Measurements from ENCODE around the gene CD69. TPM values are rescaled to one million over a fixed set of nuclear protein-coding genes. Genes with fewer than 3 reads are reported as not detected.

The CD69 gene
- total and polyA plus RNA-seq, 2 donors (not counting 1 experiment from before 2014, with no cell fraction given): 45.1 to 997 TPM

DNA sequence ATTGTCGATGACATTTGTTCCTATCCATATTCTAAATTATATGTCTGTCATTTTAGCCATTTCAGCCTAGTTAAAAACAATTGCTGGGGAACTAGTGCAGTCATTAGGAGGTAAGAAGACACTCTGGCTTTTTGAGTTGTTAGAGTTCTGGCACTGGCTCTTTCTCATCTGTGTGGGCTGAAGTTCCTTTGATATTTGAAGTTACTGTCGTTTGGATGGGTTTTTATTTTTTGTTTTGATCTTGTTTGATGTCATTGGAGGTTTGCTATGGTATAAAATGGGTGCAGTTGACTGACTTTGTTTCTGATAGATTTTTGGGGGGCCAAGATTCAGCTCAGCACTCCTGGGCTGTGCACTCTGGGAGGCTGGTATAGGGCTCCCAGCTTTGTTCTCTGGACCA lies 20.7 kb upstream of the CD69 start:
- H3K27me3 Mint-ChIP-seq: no peaks in the 10 kb centered on the region
- intact Hi-C loops (cut with micrococcal nuclease): no loop called here
- CTCF ChIA-PET: interaction anchor here (0.6 to 2.7 kb wide), 5 partner anchors 23 to 409 kb away, joined by 3 to 9 read pairs (median 6); no protein-coding TSS in a partner anchor
- H3K36me3 ChIP-seq (replicated peaks in 1 of 2; ENCODE audit: control extremely low read depth in 1 of 2, control insufficient read depth in 1 of 2, extremely low read depth in 1 of 2, insufficient read depth in 2 of 2, low read length in 1 of 2): no peaks in the 10 kb centered on the region
- H3K4me1 ChIP-seq (ENCODE audit: control insufficient read depth in 2 of 2, insufficient read depth in 2 of 2, low read length in 2 of 2): peaks cover 3 to 15% of the 10 kb centered on the region in 2 donors
- H2AFZ ChIP-seq (ENCODE audit: insufficient read depth, low read depth, low read length, poor library complexity, severe bottlenecking): no peak overlapping the region
- no peak overlapping the region for H3K9ac ChIP-seq (ENCODE audit: low read length)
- H3K27ac Mint-ChIP-seq: no peak overlapping the region
- WGBS (ENCODE audit: insufficient coverage): no CpG with 5 or more reads among the region's 2 CpGs
- no peak overlapping the region for H3K27ac ChIP-seq (ENCODE audit: low read length in 2 of 2)
- H3K4me3 ChIP-seq (ENCODE audit: control extremely low read depth in 1 of 5, extremely low read depth in 1 of 5, insufficient read depth in 1 of 5, low read depth in 2 of 5, low read length in 4 of 5): no peak overlapping the region
- TF ChIP-seq, protein P1, sequence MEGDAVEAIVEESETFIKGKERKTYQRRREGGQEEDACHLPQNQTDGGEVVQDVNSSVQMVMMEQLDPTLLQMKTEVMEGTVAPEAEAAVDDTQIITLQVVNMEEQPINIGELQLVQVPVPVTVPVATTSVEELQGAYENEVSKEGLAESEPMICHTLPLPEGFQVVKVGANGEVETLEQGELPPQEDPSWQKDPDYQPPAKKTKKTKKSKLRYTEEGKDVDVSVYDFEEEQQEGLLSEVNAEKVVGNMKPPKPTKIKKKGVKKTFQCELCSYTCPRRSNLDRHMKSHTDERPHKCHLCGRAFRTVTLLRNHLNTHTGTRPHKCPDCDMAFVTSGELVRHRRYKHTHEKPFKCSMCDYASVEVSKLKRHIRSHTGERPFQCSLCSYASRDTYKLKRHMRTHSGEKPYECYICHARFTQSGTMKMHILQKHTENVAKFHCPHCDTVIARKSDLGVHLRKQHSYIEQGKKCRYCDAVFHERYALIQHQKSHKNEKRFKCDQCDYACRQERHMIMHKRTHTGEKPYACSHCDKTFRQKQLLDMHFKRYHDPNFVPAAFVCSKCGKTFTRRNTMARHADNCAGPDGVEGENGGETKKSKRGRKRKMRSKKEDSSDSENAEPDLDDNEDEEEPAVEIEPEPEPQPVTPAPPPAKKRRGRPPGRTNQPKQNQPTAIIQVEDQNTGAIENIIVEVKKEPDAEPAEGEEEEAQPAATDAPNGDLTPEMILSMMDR (IDR thresholded peaks at IDR 0.05): no peak
- TF ChIP-seq EZH2 (IDR thresholded peaks at IDR 0.05; ENCODE audit: borderline replicate concordance, insufficient read depth, low read depth, low read length, poor library complexity, severe bottlenecking): no peak
- DNase-seq (no peak), ATAC-seq (ENCODE audit: low read depth) (no peak)
- peaks cover 20% of the 10 kb centered on the region for H3K4me1 Mint-ChIP-seq
- no peaks in the 10 kb centered on the region for H4K20me1 ChIP-seq (ENCODE audit: control insufficient read depth, insufficient read depth, low read length, poor library complexity, severe bottlenecking)
- no peaks in the 10 kb centered on the region for H3K9me3 ChIP-seq (ENCODE audit: control extremely low read depth in 1 of 3, control insufficient read depth in 2 of 3, insufficient read depth in 1 of 3, low read length in 2 of 3)
- no peaks in the 10 kb centered on the region for H3K79me2 ChIP-seq (ENCODE audit: control insufficient read depth, insufficient read depth, low read length)
- H3K4me3 Mint-ChIP-seq: no peak overlapping the region
- H3K27me3 ChIP-seq (replicated peaks in 1 of 4; ENCODE audit: control extremely low read depth in 1 of 4, control insufficient read depth in 3 of 4, insufficient read depth in 4 of 4, low read length in 3 of 4): no peaks in the 10 kb centered on the region
- POLR2A ChIA-PET: no interaction called here
- no peaks in the 10 kb centered on the region for H3K9me3 Mint-ChIP-seq (ENCODE audit: insufficient read depth)
- no peak overlapping the region for H3K4me2 ChIP-seq (replicated peaks; ENCODE audit: low read depth, low read length, poor library complexity, severe bottlenecking)

DNA sequence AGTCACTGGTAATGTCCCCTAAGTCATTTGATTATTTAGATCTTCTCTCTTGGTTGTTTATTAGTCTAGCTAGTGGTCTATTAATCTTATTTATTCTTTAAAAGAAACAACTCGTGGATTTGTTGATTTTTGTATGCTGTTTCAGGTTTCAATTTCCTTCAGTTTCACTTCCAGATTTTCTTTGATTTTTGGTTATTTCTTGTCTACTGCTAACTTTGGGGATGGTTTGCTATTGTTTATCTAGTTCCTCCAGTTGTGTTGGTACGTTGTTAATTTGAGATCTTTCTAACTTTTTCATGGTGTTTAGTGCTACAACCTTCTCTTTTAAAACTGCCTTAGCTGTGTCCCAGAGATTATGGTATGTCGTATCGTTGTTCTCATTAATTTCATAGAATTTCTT lies 18.5 kb upstream of the CD69 start:
- Histone ChIP-seq H4K20me1 (ENCODE audit: control insufficient read depth, insufficient read depth, low read length, poor library complexity, severe bottlenecking) (no peaks in the 10 kb centered on the region), H3K36me3 (replicated peaks in 1 of 2; ENCODE audit: control extremely low read depth in 1 of 2, control insufficient read depth in 1 of 2, extremely low read depth in 1 of 2, insufficient read depth in 2 of 2, low read length in 1 of 2) (no peaks in the 10 kb centered on the region), H2AFZ (ENCODE audit: insufficient read depth, low read depth, low read length, poor library complexity, severe bottlenecking) (no peak overlapping the region), H3K79me2 (ENCODE audit: control insufficient read depth, insufficient read depth, low read length) (no peaks in the 10 kb centered on the region), H3K27me3 (replicated peaks in 1 of 4; ENCODE audit: control extremely low read depth in 1 of 4, control insufficient read depth in 3 of 4, insufficient read depth in 4 of 4, low read length in 3 of 4) (no peaks in the 10 kb centered on the region), H3K4me1 (ENCODE audit: control insufficient read depth in 2 of 2, insufficient read depth in 2 of 2, low read length in 2 of 2) (peaks cover 3 to 15% of the 10 kb centered on the region in 2 donors), H3K4me2 (replicated peaks; ENCODE audit: low read depth, low read length, poor library complexity, severe bottlenecking) (peak overlapping the region; percentile 36), H3K9ac (ENCODE audit: low read length) (no peak overlapping the region), H3K9me3 (ENCODE audit: control extremely low read depth in 1 of 3, control insufficient read depth in 2 of 3, insufficient read depth in 1 of 3, low read length in 2 of 3) (no peaks in the 10 kb centered on the region), H3K4me3 (ENCODE audit: control extremely low read depth in 1 of 5, extremely low read depth in 1 of 5, insufficient read depth in 1 of 5, low read depth in 2 of 5, low read length in 4 of 5) (peak overlapping the region in 1 of 5 experiments; percentile 27), H3K27ac (ENCODE audit: low read length in 2 of 2) (no peak overlapping the region)
- DNase-seq: no peak
- no peak overlapping the region for H3K27ac Mint-ChIP-seq
- ChIA-PET POLR2A (no interaction called here), CTCF (interaction anchor here (1.2 to 3.4 kb wide), 2 partner anchors 28 to 32 kb away, joined by 3 to 11 read pairs; no protein-coding TSS in a partner anchor)
- no peak for ATAC-seq (ENCODE audit: low read depth)
- H3K27me3 Mint-ChIP-seq: no peaks in the 10 kb centered on the region
- WGBS (ENCODE audit: insufficient coverage): no CpG with 5 or more reads among the region's 4 CpGs
- H3K9me3 Mint-ChIP-seq (ENCODE audit: insufficient read depth): no peaks in the 10 kb centered on the region
- TF ChIP-seq, protein P1 (IDR thresholded peaks at IDR 0.05): no peak
- no peak for TF ChIP-seq EZH2 (IDR thresholded peaks at IDR 0.05; ENCODE audit: borderline replicate concordance, insufficient read depth, low read depth, low read length, poor library complexity, severe bottlenecking)
- H3K4me1 Mint-ChIP-seq: peaks cover 26% of the 10 kb centered on the region
- no peak overlapping the region for H3K4me3 Mint-ChIP-seq
- intact Hi-C loops (cut with micrococcal nuclease): no loop called here
